GM13977 (cell line): Measurements from ENCODE around the gene BRINP2.

ENCODE experiments used
- DNase-seq: peaks from one replicate; pipeline ENCODE4 v3.0.0; 2012; ENCODE audit warnings: low spot score
- CTCF ChIP-seq: IDR thresholded peaks from 2 replicates; pipeline ENCODE4 v1.5.1; 2012; ENCODE audit warnings: mild to moderate bottlenecking, control low read depth; ENCODE audit not compliant: insufficient read depth; ENCODE audit errors: extremely low read depth, missing control alignments
- in situ Hi-C: fragments of 300-500 bp; cut with MboI; formaldehyde crosslinking; loops from one replicate; pipeline ENCODE4 v1.12.0; 2022; ENCODE audit warnings: low sequenced_read_pairs, low pct_unique_long_range_greater_than_20kb, mixed read lengths, inconsistent platforms; ENCODE audit not compliant: unreplicated experiment

BRINP2 gene

GRCh38 chr1:177275736-177276135 is 105.0 kb downstream of the BRINP2 start:
- no peak for TF ChIP-seq CTCF
- in situ Hi-C loops: no loop called here
- DNase-seq: no peak

- no peak for TF ChIP-seq CTCF
- in situ Hi-C loops: no loop called here
- DNase-seq: no peak
These were observed 108.0 kb downstream of the BRINP2 start for GRCh38 chr1:177278626-177279390.

GRCh38 chr1:177281901-177282300 is 111.1 kb downstream of the BRINP2 start:
- TF ChIP-seq CTCF: no peak
- in situ Hi-C loops: no loop called here
- DNase-seq: no peak

- no peak for TF ChIP-seq CTCF
- DNase-seq: no peak
- in situ Hi-C loops: no loop called here
These were observed 112.2 kb downstream of the BRINP2 start for GRCh38 chr1:177282976-177283375.

- TF ChIP-seq CTCF: no peak
- no peak for DNase-seq
- in situ Hi-C loops: no loop called here
These were observed 112.6 kb downstream of the BRINP2 start for GRCh38 chr1:177283380-177283779.

GRCh38 chr1:177286396-177286795 is 115.6 kb downstream of the BRINP2 start:
- no peak for DNase-seq
- TF ChIP-seq CTCF: no peak
- in situ Hi-C loops: no loop called here

GRCh38 chr1:177287270-177287669 is 116.5 kb downstream of the BRINP2 start:
- no peak for DNase-seq
- in situ Hi-C loops: no loop called here
- no peak for TF ChIP-seq CTCF
